Lung (tissue), 12 donors: ENCODE measurements around the gene MX1. TPM values are rescaled to one million over a fixed set of nuclear protein-coding genes. Genes with fewer than 3 reads are reported as not detected.

Experiments
- ATAC-seq: fragments of 200-7000 bp; cut with Tn5 transposase; one replicate; pipeline ENCODE4 v1.9.1; 2020; ENCODE audit warnings: moderate number of reproducible peaks; ENCODE audit not compliant: insufficient read depth, low FRiP score
- DNase-seq, 3 donors: peaks; one replicate each; pipeline ENCODE4 v3.0.0-alpha.2; 2013 to 2017
- H3K27ac ChIP-seq, 2 donors: one replicate each; pipeline ENCODE4 v1.5.1; 2013; ENCODE audit warnings: mild to moderate bottlenecking in 2 of 2, moderate library complexity in 2 of 2, control low read depth in 1 of 2, inconsistent platforms in 1 of 2, low read depth in 1 of 2, low read length in 1 of 2
- H3K27me3 ChIP-seq, 3 donors: one replicate each; pipeline ENCODE4 v1.5.1; 2013; ENCODE audit warnings: low read length in 2 of 3; ENCODE audit not compliant: control insufficient read depth in 3 of 3, insufficient read depth in 3 of 3
- H3K36me3 ChIP-seq, 4 donors: one replicate each; pipeline ENCODE4 v1.5.1; 2013; ENCODE audit warnings: low read length in 4 of 4, mild to moderate bottlenecking in 1 of 4, moderate library complexity in 1 of 4; ENCODE audit not compliant: control insufficient read depth in 4 of 4, insufficient read depth in 4 of 4
- H3K4me1 ChIP-seq, 5 donors: one replicate each; pipeline ENCODE4 v1.5.1; 2013; ENCODE audit warnings: low read length in 5 of 5, mild to moderate bottlenecking in 2 of 5, moderate library complexity in 1 of 5; ENCODE audit not compliant: control insufficient read depth in 5 of 5, insufficient read depth in 5 of 5
- H3K4me3 ChIP-seq: one replicate; pipeline ENCODE4 v1.5.1; 2013; ENCODE audit warnings: mild to moderate bottlenecking, control low read depth, moderate library complexity
- H3K9ac ChIP-seq, 2 donors: one replicate each; pipeline ENCODE4 v1.5.1; 2013; ENCODE audit warnings: low read length in 2 of 2, control low read depth in 1 of 2; ENCODE audit not compliant: insufficient read depth in 1 of 2
- H3K9me3 ChIP-seq, 4 donors: one replicate each; pipeline ENCODE4 v1.5.1; 2013; ENCODE audit warnings: low read length in 3 of 4, mild to moderate bottlenecking in 1 of 4, moderate library complexity in 1 of 4; ENCODE audit not compliant: control insufficient read depth in 4 of 4, insufficient read depth in 3 of 4
- WGBS, 2 donors: extraction: QIAGEN DNeasy Blood & Tissue Kit; methylation state at CpG; one replicate each; pipeline ENCODE4 v1.1.7; 2013; 5-methylcytosine and 5-hydroxymethylcytosine counted together
- polyA plus RNA-seq, 2 donors: library from polyadenylated mRNA; stranded (reverse); fragments of 200-250 nt; gene quantifications; one replicate each; pipeline ENCODE4 v1.2.1, GENCODE V29; 2013
- total RNA-seq, 2 donors: library from RNA; depleted of rRNA in 1 of 2; stranded (reverse); fragments of >200 nt in 1 of 2; gene quantifications; one replicate each; pipeline ENCODE4 v1.2.1, GENCODE V29; 2014 to 2021
- TF ChIP-seq, protein P1 (sequence below): IDR thresholded peaks from 2 replicates; pipeline ENCODE4 v1.5.1; 2012; ENCODE audit warnings: mild to moderate bottlenecking; ENCODE audit errors: control extremely low read depth, extremely low read depth
- donor health status: control.
- donor health status: control.
- donor health status: Bipolar disorder and iron deficiency.
- donor health status: healthy.
- donor health status: DM: yes; HTN: yes; CAD: no.

Gene MX1
- total and polyA plus RNA-seq, 4 donors = 18.9 to 43.5 (median 31.3) TPM

DNA sequence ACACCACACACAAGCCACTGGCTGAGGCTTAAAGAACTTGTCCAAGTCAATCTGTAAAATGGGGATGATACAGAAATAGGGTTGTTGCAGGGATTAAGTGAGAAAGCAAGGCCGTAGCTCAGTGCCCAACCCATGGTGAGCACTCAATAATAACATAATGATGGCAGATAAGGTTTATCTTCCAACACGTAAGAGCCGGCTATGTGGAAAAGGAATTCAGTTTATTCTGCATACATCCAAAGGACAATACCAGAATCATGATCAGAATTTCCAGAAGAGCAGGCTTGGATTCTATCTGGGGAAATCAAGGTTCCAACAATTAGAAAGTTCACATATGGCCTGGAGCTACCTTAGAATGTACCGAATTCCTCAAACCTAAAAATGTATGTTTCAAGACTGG, 77.3 kb downstream of the MX1 start:
- Histone ChIP-seq H3K9me3 (peaks cover 0 to 2% (median 0%) of the 10 kb centered on the region in 4 donors), H3K27me3 (peaks cover 6 to 34% (median 18%) of the 10 kb centered on the region in 3 donors), H3K36me3 (no peaks in the 10 kb centered on the region), H3K4me1 (peaks cover 0 to 9% (median 5%) of the 10 kb centered on the region in 5 donors), H3K4me3 (no peak overlapping the region), H3K27ac (no peak overlapping the region), H3K9ac (no peak overlapping the region)
- 73 to 91% methylated on average over 4 of the region's 4 CpGs for WGBS, 2 donors
- no peak for DNase-seq
- TF ChIP-seq, protein P1, sequence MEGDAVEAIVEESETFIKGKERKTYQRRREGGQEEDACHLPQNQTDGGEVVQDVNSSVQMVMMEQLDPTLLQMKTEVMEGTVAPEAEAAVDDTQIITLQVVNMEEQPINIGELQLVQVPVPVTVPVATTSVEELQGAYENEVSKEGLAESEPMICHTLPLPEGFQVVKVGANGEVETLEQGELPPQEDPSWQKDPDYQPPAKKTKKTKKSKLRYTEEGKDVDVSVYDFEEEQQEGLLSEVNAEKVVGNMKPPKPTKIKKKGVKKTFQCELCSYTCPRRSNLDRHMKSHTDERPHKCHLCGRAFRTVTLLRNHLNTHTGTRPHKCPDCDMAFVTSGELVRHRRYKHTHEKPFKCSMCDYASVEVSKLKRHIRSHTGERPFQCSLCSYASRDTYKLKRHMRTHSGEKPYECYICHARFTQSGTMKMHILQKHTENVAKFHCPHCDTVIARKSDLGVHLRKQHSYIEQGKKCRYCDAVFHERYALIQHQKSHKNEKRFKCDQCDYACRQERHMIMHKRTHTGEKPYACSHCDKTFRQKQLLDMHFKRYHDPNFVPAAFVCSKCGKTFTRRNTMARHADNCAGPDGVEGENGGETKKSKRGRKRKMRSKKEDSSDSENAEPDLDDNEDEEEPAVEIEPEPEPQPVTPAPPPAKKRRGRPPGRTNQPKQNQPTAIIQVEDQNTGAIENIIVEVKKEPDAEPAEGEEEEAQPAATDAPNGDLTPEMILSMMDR = no peak
- ATAC-seq = no peak

GRCh38 chr21:41504030-41504429, 78.0 kb downstream of the MX1 start:
- Histone ChIP-seq H3K27ac (peak overlapping the region in 1 of 2 donors; percentile 16), H3K9ac (no peak overlapping the region), H3K4me3 (no peak overlapping the region), H3K9me3 (peaks cover 0 to 2% (median 0%) of the 10 kb centered on the region in 4 donors), H3K4me1 (peaks cover 0 to 9% (median 2%) of the 10 kb centered on the region in 5 donors), H3K36me3 (no peaks in the 10 kb centered on the region), H3K27me3 (peaks cover 6 to 40% (median 24%) of the 10 kb centered on the region in 3 donors)
- WGBS, 2 donors = 41 to 50% methylated on average over 5 of the region's 5 CpGs
- no peak for DNase-seq
- TF ChIP-seq, protein P1 = no peak
- ATAC-seq = no peak

- Histone ChIP-seq H3K36me3 (no peaks in the 10 kb centered on the region), H3K4me3 (peak overlapping the region; percentile 67), H3K9me3 (peaks cover 0 to 2% (median 0%) of the 10 kb centered on the region in 4 donors), H3K27me3 (peaks cover 6 to 57% (median 39%) of the 10 kb centered on the region in 3 donors), H3K27ac (peak overlapping the region in 1 of 2 donors; percentile 93), H3K9ac (no peak overlapping the region), H3K4me1 (peaks cover 0 to 2% (median 0%) of the 10 kb centered on the region in 5 donors)
- WGBS, 2 donors = 49 to 55% methylated on average over 7 of the region's 7 CpGs
- TF ChIP-seq, protein P1 = no peak
- DNase-seq (no peak), ATAC-seq (no peak)
These were observed 80.1 kb downstream of the MX1 start for GRCh38 chr21:41506005-41506594.
